ENCODE data around the gene PPIP5K1.

DNA sequence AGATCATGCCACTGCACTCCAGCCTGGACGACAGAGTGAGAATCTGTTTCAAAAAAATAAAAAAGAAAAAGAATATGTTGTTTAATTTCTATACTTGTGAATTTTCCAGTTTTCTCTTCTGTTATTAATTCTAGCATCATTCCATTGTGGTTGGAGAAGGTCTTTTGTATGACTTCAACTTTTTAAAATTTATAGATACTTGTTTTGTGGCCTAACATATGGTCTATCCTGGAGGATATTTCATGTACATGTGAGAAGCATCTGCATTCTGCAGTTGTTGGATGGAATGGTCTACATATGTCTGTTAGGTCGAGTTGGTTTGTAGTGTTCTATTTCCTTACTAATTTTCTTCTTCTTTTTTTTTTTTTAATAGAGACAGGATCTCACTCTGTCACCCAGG lies 37.0 kb downstream of the PPIP5K1 start:
- TF ChIP-seq, protein P1, sequence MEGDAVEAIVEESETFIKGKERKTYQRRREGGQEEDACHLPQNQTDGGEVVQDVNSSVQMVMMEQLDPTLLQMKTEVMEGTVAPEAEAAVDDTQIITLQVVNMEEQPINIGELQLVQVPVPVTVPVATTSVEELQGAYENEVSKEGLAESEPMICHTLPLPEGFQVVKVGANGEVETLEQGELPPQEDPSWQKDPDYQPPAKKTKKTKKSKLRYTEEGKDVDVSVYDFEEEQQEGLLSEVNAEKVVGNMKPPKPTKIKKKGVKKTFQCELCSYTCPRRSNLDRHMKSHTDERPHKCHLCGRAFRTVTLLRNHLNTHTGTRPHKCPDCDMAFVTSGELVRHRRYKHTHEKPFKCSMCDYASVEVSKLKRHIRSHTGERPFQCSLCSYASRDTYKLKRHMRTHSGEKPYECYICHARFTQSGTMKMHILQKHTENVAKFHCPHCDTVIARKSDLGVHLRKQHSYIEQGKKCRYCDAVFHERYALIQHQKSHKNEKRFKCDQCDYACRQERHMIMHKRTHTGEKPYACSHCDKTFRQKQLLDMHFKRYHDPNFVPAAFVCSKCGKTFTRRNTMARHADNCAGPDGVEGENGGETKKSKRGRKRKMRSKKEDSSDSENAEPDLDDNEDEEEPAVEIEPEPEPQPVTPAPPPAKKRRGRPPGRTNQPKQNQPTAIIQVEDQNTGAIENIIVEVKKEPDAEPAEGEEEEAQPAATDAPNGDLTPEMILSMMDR (IDR thresholded peaks at IDR 0.05): no peak
- TF ChIP-seq EP300 (IDR thresholded peaks at IDR 0.05) (no peak), POLR2A (IDR thresholded peaks at IDR 0.05) (no peak)

Data from tibial nerve (tissue), 4 donors.